Erythroblast (primary cell): ENCODE results near the gene IL17RE.

Experiments used
- GATA1 ChIP-seq: IDR thresholded peaks from 2 replicates; pipeline ENCODE4 v1.6.1; 2011; ENCODE audit warnings: low read depth, mild to moderate bottlenecking, control low read depth, low read length, moderate library complexity
- POLR2A ChIP-seq: IDR thresholded peaks from 2 replicates; pipeline ENCODE4 v1.6.1; 2011; ENCODE audit warnings: mild to moderate bottlenecking, low read length

DNA sequence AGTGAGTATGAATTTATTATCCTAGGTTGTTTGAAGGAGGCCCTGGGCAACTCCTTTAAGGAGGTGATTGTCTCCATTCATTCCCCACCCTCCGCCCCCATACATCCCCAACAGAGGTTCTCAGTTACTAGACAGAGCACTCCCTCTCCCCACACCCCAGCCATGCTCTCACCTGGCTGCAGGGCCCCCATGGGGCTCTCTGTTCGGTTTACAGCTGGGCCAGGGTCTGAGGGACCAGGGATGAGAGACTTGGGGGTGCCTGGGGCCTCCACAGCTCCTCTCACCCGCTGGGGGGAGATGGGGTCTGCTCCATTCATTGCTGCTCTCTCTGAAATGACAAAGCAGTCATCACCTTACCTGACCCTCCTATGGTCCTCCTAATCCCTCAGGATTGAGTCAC is 45.9 kb downstream of the IL17RE start:
- TF ChIP-seq POLR2A = no peak
- no peak for TF ChIP-seq GATA1
